ENCODE measurements around the gene KLK10.
"Not testable (repeated sequence)": the region's sequence is repeated elsewhere in the genome, so short reads cannot be mapped to it uniquely, and the experiment has no call there.

The KLK10 gene

DNA sequence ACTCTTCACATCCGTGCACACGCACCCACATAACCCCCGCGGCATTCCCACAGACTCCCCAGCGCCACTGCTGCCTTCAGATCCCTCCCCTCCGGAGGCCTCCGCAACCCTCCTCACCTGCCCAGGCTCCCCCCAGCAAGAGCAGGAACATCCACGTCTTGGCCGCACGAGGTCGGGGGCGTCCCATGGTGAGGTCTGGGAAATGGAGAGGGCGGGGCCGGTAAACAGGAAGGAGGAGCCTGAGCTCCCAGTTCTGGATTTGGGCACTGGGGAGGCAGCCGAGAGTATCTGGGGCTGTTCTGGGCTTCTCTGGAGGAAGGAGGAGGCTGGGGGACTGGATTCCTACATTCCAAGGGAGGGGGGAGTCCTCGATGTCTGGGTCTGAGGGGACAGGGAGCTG is 18.5 kb downstream of the KLK10 start:
- no peak for DNase-seq

DNA sequence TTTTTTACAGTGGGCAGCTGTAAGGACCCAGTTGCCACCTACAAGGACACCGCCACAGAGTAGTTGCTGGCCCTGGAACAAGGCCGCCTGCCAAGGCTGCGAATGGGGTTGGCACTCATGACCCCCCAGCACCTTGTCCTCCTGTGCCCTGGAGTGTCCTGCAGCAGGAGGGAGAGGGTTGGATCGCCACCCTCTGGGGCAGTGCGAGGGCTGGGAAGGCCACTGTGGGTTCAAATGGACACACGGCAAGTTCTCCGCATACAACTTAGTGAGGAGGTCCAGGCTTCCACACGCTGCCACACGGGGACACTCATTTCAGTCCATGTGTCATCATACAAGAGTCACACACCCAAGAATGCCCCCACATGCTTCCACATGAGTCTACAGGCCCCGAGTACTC is 19.1 kb downstream of the KLK10 start:
- no peak for DNase-seq

- DNase-seq, result no peak
Measured at GRCh38 chr19:50998686-50999085, 20.8 kb downstream of the KLK10 start.

DNA sequence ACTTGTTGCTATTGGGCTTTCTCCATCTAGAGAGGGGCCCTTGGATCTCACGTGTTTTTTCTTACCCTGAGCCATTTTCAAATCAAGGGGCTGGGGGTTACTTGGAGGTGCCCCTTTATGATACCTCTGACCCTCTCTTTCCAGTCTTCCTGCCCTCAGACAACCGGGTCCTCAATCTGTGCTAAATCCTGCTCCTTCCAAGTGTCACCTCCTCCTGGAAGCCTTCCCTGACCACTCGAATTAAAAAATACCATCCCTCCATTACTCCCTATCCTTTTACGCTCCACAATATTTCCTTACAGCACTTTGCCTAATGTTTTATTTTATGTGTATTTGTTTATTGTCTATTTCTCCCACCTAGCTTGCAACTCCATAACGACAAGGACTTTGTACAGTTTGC is 21.4 kb downstream of the KLK10 start:
- DNase-seq, result no peak

- no peak for DNase-seq
Measured at GRCh38 chr19:50994129-50994528, 25.4 kb downstream of the KLK10 start.

- DNase-seq, result no peak
Measured at GRCh38 chr19:50992666-50993035, 26.9 kb downstream of the KLK10 start.

GRCh38 chr19:50984416-50984815 is 35.1 kb downstream of the KLK10 start:
- not testable (repeated sequence) for DNase-seq

GRCh38 chr19:50983625-50984292 is 35.8 kb downstream of the KLK10 start, which contains the start of gene KLK7:
TSS of gene KLK7 (minus strand) at chr19:50983917. CDS start at chr19:50982399, 1,518 bp downstream.
- no peak for DNase-seq

- no peak for DNase-seq
Measured at GRCh38 chr19:50982186-50982585, 37.3 kb downstream of the KLK10 start.

- no peak for DNase-seq
Measured at GRCh38 chr19:50981587-50982146, 37.8 kb downstream of the KLK10 start.

DNA sequence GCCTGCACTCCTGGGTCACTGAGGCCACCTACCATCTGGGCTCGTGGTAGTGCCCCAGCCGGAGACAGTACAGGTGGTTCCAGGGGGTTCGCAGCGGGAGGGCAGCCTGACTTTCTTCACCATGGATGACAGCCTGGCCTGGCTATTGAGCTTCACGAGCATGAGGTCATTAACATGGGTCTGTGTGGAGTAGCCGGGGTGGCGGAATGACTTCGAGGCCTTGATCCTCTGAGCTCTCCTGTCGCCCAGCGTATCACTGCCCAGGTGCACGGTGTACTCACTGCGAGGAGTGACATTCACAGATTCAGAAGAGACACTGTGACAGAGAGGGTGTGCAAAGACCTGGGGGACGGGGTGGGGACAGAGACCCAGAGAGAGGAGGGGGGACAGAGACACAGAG is 39.3 kb downstream of the KLK10 start:
- no peak for DNase-seq

DNA sequence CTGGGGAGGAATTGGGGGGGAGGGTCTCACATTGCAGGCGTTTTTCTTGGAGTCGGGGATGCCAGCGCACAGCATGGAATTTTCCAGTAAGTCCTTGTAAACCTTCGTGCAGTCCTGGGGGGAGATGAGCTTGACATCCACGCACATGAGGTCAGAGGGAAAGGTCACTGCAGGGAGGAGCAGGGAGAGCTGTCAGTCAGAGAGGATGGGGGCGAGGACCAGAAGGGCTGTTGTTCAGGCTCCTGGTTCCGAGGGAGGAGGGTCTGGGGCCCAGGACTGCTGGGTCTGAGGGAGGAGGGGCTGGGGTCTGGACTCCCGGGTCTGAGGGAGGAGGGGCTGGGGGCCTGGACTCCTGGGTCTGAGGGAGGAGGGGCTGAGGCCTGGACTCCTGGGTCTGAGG is 39.8 kb downstream of the KLK10 start:
- DNase-seq, result no peak

- no peak for DNase-seq
Measured at GRCh38 chr19:50978772-50979390, 40.6 kb downstream of the KLK10 start.

GRCh38 chr19:50977626-50978025 is 41.9 kb downstream of the KLK10 start:
- DNase-seq, result no peak

GRCh38 chr19:50975766-50976165 is 43.7 kb downstream of the KLK10 start:
- DNase-seq, result no peak

DNA sequence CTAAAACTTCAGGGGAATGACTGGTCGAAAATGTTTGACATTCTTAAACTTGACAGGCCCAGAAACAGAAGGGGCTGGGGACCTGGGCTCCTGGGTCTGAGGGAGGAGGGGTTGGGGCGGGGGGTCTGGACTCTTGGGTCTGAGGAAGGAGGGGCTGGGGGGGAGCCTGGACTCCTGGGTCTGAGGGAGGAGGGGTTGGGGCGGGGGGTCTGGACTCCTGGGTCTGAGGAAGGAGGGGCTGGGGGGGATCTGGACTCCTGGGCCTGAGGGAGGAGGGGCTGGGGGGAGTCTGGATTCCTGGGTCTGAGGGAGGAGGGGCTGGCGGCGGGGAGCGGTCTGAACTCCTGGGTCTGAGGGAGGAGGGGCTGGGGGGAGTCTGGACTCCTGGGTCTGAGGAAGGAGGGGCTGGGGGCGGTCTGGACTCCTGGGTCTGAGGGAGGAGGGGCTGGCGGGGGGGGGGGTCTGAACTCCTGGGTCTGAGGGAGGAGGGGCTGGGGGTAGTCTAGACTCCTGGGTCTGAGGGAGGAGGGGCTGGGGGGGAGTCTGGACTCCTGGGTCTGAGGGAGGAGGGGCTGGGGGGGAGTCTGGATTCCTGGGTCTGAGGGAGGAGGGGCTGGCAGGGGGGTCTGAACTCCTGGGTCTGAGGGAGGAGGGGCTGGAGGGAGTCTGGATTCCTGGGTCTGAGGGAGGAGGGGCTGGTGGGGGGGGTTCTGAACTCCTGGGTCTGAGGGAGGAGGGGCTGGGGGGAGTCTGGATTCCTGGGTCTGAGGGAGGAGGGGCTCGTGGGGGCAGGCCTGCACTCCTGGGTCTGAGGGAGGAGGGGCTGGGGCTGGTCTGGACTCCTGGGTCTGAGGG is 44.6 kb downstream of the KLK10 start:
- no peak for DNase-seq

GRCh38 chr19:50972795-50973376 is 46.6 kb downstream of the KLK10 start:
- DNase-seq, result no peak

- not testable (repeated sequence) for DNase-seq
Measured at GRCh38 chr19:50969810-50970209, 49.7 kb downstream of the KLK10 start.

- no peak for DNase-seq
Measured at GRCh38 chr19:50969413-50969760, 50.1 kb downstream of the KLK10 start, which contains the start of gene KLK6. TSS of gene KLK6 (minus strand) at chr19:50969591. CDS start at chr19:50968104, 1,487 bp downstream.

GRCh38 chr19:50968716-50969412 is 50.6 kb downstream of the KLK10 start:
- DNase-seq, result no peak

DNA sequence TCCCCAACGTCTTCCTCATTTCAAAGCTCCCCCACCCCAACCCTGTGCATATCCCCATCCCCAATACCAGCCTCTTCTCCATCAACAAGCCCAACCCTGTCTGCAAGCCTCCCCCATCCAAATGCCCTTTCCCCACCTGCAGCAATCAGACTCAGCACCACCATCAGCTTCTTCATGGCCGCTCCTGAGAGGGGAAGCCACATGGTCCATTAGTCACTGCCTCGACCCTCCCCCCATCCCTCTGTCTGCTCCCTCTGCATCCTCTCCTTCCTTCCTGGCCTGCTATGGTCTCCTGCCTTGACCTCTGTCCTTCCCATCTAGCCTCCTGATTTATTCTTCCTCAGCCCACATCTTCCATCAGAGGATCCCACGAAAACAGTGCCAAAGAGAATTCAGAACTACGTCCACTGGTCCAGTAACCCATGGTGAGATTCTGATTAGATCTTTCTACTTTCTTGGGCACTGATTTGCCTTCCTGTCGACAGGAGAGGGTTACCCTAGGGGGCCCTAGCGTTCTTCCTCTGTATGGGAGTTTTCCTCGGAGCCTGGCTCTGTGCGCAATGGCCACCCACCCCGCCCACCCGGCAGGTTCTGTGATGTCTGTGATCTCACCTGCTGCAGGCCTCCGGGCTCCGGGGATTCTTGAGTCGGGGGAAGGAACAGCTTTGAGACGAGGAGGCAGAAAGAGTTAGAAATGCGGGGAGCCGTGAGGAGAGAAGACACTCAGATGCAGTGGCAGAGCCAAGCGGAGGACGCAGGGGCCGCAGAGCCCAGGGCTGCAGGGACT is 51.4 kb downstream of the KLK10 start:
- no peak for DNase-seq

DNA sequence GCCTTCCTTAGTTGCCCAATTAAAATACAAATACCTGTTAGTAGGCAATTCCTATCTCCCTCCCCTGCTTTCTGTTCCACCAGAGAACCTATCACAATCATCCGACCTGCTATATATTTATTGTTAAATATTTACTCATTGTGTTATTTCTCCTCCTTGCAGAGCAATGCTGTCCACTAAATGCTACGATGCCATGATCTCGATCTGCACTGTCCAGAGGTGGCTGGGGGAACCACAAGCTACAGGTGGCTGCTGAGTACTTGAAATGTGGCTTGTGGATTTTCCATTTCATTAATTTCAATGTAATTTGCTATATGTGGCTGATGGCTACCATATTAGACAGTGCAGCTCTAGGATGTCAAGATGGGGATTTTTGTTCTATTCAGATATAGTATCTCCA is 55.2 kb downstream of the KLK10 start:
- DNase-seq, result no peak
